Esophagus muscularis mucosa (tissue), 4 donors: Measurements from ENCODE around the gene GPR132. TPM values are rescaled to one million over a fixed set of nuclear protein-coding genes. Genes with fewer than 3 reads are reported as not detected.

Experiments used
- DNase-seq: peaks from one replicate; pipeline ENCODE4 v3.0.0-alpha.2; 2017; ENCODE audit errors: extremely low spot score
- H3K27ac ChIP-seq, 4 donors: fragments of 200-600 bp; sonication (generic); replicated peaks in 1 of 4; 1 replicate in 3 of 4; 2 replicates in 1 of 4; pipeline ENCODE4 v1.5.1; 2016 to 2019; ENCODE audit warnings: mild to moderate bottlenecking in 1 of 4
- H3K27me3 ChIP-seq, 4 donors: fragments of 200-600 bp; sonication (generic); one replicate each; pipeline versions ENCODE4 v1.5.1 to v1.6.0; 2016 to 2019
- H3K36me3 ChIP-seq, 4 donors: fragments of 200-600 bp; sonication (generic); one replicate each; pipeline ENCODE4 v1.5.1; 2016 to 2019
- H3K4me1 ChIP-seq, 4 donors: fragments of 200-600 bp; sonication (generic); one replicate each; pipeline ENCODE4 v1.5.1; 2016 to 2019
- H3K4me3 ChIP-seq, 4 donors: fragments of 200-600 bp; sonication (generic); 1 replicate in 2 of 4; 2 replicates in 2 of 4; pipeline ENCODE4 v1.5.1; 2016 to 2019; ENCODE audit warnings: mild to moderate bottlenecking in 4 of 4, moderate library complexity in 1 of 4
- H3K9me3 ChIP-seq, 4 donors: fragments of 200-600 bp; sonication (generic); 1 replicate in 3 of 4; 2 replicates in 1 of 4; pipeline ENCODE4 v1.5.1; 2016 to 2019
- EP300 ChIP-seq: sonication (generic); formaldehyde crosslinking; IDR thresholded peaks from one replicate; pipeline ENCODE4 v1.6.1; 2017; ENCODE audit warnings: antibody characterized with exemption
- POLR2A ChIP-seq: fragments of 450-650 bp; IDR thresholded peaks from one replicate; pipeline ENCODE4 v1.6.1; 2017; ENCODE audit warnings: antibody characterized with exemption, moderate library complexity, mild to moderate bottlenecking, low read depth
- POLR2AphosphoS5 ChIP-seq, 2 donors: sonication (generic); formaldehyde crosslinking; IDR thresholded peaks; one replicate each; pipeline ENCODE4 v1.6.1; 2017; ENCODE audit warnings: antibody characterized with exemption in 2 of 2
- WGBS: methylation state at CpG from one replicate; pipeline ENCODE4 v1.1.5; 2018; 5-methylcytosine and 5-hydroxymethylcytosine counted together
- intact Hi-C: fragments of 100-400 bp; cut with DNase I; formaldehyde crosslinking; loops from one replicate; pipeline ENCODE4 v1.15.1; 2023
- total RNA-seq, 4 donors: library from RNA; depleted of rRNA; stranded (reverse); fragments of >200 nt; gene quantifications; one replicate each; pipeline versions ENCODE4 v1.1.0 to v1.2.1, GENCODE V29; 2016
- TF ChIP-seq, protein P1 (sequence below), 3 experiments: fragments of 200-600 bp in 2 of 3; fragments of 450-650 bp in 1 of 3; sonication (generic) in 2 of 3; IDR thresholded peaks; one replicate each; pipeline ENCODE4 v1.5.1; 2017 to 2019; ENCODE audit warnings: antibody characterized with exemption in 3 of 3, mild to moderate bottlenecking in 2 of 3, moderate library complexity in 1 of 3

Gene GPR132
- total RNA-seq, 4 donors from 2014 or later: 1.2 to 8.0 (median 2.1) TPM

DNA sequence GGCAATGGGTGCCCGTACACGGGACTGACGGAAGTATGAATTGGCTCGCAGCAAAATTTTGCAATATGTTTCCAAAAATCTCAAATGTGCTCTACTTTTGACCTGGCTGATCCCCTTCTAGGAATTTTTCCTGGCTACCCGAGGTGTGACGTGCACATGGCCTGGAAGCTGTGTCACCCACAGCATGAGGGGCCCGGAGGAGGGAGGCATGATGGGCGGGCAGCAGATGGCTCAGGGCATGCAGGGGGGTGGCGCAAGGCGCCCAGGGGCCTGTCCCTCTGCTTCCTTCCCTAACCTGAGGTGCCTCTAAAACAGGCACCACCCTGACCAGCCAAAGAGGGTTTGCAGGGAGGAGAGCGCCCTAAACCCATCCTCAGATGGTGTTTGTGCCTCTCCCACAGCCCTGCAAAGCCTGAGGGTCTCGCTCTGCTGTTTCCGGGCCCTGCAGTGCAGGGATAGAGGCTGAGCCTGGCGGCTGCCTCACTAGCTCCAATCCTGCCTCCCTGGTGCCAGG, 6.7 kb downstream of the GPR132 start:
- Histone ChIP-seq H3K9me3 (no peaks in the 10 kb centered on the region), H3K27me3 (peaks cover 0 to 6% (median 0%) of the 10 kb centered on the region in 4 donors), H3K4me3 (no peak overlapping the region), H3K27ac (no peak overlapping the region), H3K4me1 (peaks cover 37 to 43% (median 40%) of the 10 kb centered on the region in 4 donors), H3K36me3 (no peaks in the 10 kb centered on the region)
- DNase-seq: no peak
- 82% methylated on average over 11 of the region's 14 CpGs for WGBS
- intact Hi-C loops: no loop called here
- no peak for TF ChIP-seq POLR2AphosphoS5 (IDR thresholded peaks at IDR 0.05)
- TF ChIP-seq EP300: no peak
- TF ChIP-seq POLR2A: no peak
- TF ChIP-seq, protein P1, sequence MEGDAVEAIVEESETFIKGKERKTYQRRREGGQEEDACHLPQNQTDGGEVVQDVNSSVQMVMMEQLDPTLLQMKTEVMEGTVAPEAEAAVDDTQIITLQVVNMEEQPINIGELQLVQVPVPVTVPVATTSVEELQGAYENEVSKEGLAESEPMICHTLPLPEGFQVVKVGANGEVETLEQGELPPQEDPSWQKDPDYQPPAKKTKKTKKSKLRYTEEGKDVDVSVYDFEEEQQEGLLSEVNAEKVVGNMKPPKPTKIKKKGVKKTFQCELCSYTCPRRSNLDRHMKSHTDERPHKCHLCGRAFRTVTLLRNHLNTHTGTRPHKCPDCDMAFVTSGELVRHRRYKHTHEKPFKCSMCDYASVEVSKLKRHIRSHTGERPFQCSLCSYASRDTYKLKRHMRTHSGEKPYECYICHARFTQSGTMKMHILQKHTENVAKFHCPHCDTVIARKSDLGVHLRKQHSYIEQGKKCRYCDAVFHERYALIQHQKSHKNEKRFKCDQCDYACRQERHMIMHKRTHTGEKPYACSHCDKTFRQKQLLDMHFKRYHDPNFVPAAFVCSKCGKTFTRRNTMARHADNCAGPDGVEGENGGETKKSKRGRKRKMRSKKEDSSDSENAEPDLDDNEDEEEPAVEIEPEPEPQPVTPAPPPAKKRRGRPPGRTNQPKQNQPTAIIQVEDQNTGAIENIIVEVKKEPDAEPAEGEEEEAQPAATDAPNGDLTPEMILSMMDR (IDR thresholded peaks at IDR 0.05): no peak

DNA sequence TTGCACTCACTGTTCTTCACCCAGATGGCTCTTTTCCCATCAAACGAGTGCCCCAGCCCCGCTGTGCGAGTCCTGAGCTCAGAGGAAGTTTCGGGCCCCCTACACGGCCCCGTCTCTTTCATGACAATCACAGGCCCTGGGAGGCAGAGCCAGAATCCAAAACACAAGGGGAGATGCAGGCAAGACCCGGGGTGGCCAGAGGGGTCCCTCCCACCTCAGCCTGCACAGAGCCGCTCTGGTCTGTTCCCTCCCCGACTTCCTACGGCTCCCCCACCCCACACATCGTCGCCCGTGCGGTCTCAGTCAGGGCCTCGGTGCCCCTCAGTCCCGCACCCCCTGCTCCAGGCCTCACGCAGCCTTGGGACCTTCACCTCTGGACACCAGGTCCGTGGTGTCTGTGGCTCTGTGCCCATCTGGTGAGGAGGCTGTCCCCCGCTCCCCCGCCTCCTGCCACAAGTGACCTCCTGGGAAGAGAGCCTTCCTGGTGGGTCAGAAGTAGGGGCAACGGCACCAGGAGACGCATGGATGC, 8.9 kb downstream of the GPR132 start:
- H3K4me3 ChIP-seq: no peak overlapping the region
- TF ChIP-seq POLR2A (no peak), POLR2AphosphoS5 (IDR thresholded peaks at IDR 0.05) (no peak), EP300 (no peak)
- TF ChIP-seq, protein P1 (IDR thresholded peaks at IDR 0.05): no peak
- DNase-seq: no peak
- no peak overlapping the region for H3K27ac ChIP-seq
- no peaks in the 10 kb centered on the region for H3K9me3 ChIP-seq
- H3K27me3 ChIP-seq: peaks cover 0 to 6% (median 0%) of the 10 kb centered on the region in 4 donors
- WGBS: 87% methylated on average over 6 of the region's 22 CpGs
- intact Hi-C loops: no loop called here
- H3K36me3 ChIP-seq: no peaks in the 10 kb centered on the region
- H3K4me1 ChIP-seq: peaks cover 26 to 31% (median 30%) of the 10 kb centered on the region in 4 donors

DNA sequence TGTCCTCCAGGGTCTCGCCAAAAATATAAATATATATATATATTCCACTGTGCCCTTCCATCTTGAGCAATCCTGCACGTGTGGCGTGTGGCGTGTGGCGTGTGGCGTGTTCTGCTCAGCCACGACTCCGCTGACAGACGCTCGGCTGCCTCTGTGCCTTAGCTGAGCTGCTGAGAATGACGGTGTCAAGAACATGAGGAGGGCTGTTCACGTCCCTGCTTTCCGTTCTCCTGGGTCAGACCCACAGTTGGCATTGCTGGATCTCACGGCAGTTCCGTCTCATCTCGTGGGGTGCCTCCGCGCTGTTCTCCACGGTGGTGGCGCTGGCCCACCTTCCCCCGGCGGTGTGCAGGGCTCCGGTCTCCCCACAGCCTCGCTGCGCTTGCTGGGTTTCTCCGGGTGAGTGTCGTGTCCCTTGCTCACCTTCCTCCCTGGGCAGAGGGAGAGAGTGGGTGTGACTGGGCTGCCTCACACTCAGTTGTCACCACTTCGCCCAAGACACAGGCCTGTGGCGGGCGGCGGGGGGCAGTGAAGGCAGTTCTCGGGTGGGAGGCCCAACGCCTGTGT, 9.4 kb downstream of the GPR132 start:
- no peaks in the 10 kb centered on the region for H3K9me3 ChIP-seq
- WGBS: 88% methylated on average over 25 of the region's 33 CpGs
- H3K27me3 ChIP-seq: peaks cover 0 to 6% (median 0%) of the 10 kb centered on the region in 4 donors
- intact Hi-C loops: no loop called here
- H3K36me3 ChIP-seq: no peaks in the 10 kb centered on the region
- H3K27ac ChIP-seq: no peak overlapping the region
- H3K4me3 ChIP-seq: no peak overlapping the region
- no peak for DNase-seq
- no peak for TF ChIP-seq POLR2A
- no peak for TF ChIP-seq POLR2AphosphoS5 (IDR thresholded peaks at IDR 0.05)
- TF ChIP-seq EP300: no peak
- TF ChIP-seq, protein P1 (IDR thresholded peaks at IDR 0.05): no peak
- peaks cover 20 to 25% (median 25%) of the 10 kb centered on the region in 4 donors for H3K4me1 ChIP-seq

DNA sequence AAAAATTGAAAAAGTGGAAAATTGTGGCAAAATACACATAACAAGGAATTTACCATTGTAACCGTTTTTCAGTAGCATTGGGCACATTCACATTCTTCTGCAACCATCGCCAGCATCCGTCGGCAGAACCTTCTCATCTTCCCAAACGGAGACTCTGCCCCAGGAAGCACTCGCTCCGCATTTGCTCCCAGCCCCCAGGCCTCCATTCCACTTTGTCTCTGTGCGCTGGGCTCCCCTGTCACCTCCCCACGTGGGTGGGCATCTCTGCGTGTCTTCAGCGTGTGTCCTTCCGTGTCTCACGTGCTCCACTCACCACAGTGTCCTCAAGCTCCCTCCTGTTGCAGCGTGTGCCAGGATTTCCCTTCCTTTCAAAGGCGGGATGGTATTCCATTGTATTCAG, 9.9 kb downstream of the GPR132 start:
- no peak for DNase-seq
- WGBS: 68% methylated on average over 15 of the region's 15 CpGs
- Histone ChIP-seq H3K27me3 (peaks cover 0 to 6% (median 0%) of the 10 kb centered on the region in 4 donors), H3K4me3 (no peak overlapping the region), H3K27ac (no peak overlapping the region), H3K9me3 (no peaks in the 10 kb centered on the region), H3K4me1 (peaks cover 15 to 20% (median 20%) of the 10 kb centered on the region in 4 donors), H3K36me3 (no peaks in the 10 kb centered on the region)
- intact Hi-C loops: no loop called here
- no peak for TF ChIP-seq EP300

DNA sequence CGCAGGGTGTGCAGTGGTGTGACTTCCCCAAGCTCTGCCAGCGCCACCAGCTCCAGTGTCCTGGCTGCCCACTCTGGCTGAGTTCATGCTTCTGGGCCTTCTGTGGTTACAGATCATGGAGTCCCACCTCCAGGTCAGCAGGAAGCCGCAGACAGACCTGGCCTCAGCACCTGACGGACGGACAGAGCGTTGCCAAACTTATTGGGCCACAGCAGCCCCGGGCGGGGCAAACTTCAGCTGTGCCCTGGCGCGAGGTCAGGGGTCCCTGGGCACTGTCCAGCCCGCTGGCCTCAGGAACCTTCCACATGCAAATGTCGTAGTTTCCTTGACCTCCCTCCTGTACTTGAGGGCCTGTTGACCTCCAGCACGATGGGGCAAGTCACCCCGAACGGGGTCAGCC, 11.2 kb downstream of the GPR132 start:
- Histone ChIP-seq H3K4me3 (no peak overlapping the region), H3K36me3 (no peaks in the 10 kb centered on the region), H3K27me3 (peaks cover 0 to 13% (median 0%) of the 10 kb centered on the region in 4 donors), H3K9me3 (no peaks in the 10 kb centered on the region), H3K4me1 (peaks cover 5 to 7% (median 6%) of the 10 kb centered on the region in 4 donors), H3K27ac (no peak overlapping the region)
- DNase-seq: no peak
- TF ChIP-seq, protein P1 (IDR thresholded peaks at IDR 0.05): no peak
- TF ChIP-seq EP300: no peak
- TF ChIP-seq POLR2A: no peak
- TF ChIP-seq POLR2AphosphoS5 (IDR thresholded peaks at IDR 0.05): no peak
- intact Hi-C loops: no loop called here
- 96% methylated on average over 14 of the region's 15 CpGs for WGBS
